Mucosa of stomach (tissue), 1 donor: Measurements from ENCODE around the gene MIA.
"Not testable (repeated sequence)": the region's sequence is repeated elsewhere in the genome, so short reads cannot be mapped to it uniquely, and the experiment has no call there.

ENCODE experiments used
- H3K27me3 ChIP-seq: one replicate; pipeline ENCODE4 v1.7.0; 2013; ENCODE audit warnings: mild to moderate bottlenecking, low read length; ENCODE audit not compliant: control insufficient read depth, insufficient read depth
- H3K36me3 ChIP-seq: one replicate; pipeline ENCODE4 v1.7.0; 2013; ENCODE audit warnings: low read length; ENCODE audit not compliant: control insufficient read depth, insufficient read depth
- H3K4me1 ChIP-seq: one replicate; pipeline ENCODE4 v1.7.0; 2013; ENCODE audit warnings: mild to moderate bottlenecking, low read length; ENCODE audit not compliant: control insufficient read depth, insufficient read depth
- H3K4me3 ChIP-seq: one replicate; pipeline ENCODE4 v1.7.0; 2013; ENCODE audit warnings: low read length
- H3K9ac ChIP-seq: one replicate; pipeline ENCODE4 v1.7.0; 2013; ENCODE audit warnings: mild to moderate bottlenecking, low read length, moderate library complexity
- H3K9me3 ChIP-seq: one replicate; pipeline ENCODE4 v1.7.0; 2013; ENCODE audit warnings: mild to moderate bottlenecking, low read length, moderate library complexity; ENCODE audit not compliant: control insufficient read depth
- donor health status: Pancreatic carcinoma.

The MIA gene

GRCh38 chr19:40774916-40775631, at the start of gene MIA:
Gene MIA, plus strand, starts transcription at chr19:40775521. Its CDS starts 22 bp downstream, at chr19:40775543.
- Histone ChIP-seq H3K9ac (no peak within 1 kb of the TSS), H3K9me3 (no peaks in the 10 kb centered on the region), H3K4me3 (no peak within 1 kb of the TSS)

GRCh38 chr19:40726279-40726678, 49.0 kb upstream of the MIA start:
- H3K4me1 ChIP-seq: peaks cover 6% of the 10 kb centered on the region
- H3K4me3 ChIP-seq: no peak overlapping the region
- no peaks in the 10 kb centered on the region for H3K27me3 ChIP-seq
- H3K9me3 ChIP-seq: no peaks in the 10 kb centered on the region
- H3K36me3 ChIP-seq: peaks cover 4% of the 10 kb centered on the region
- no peak overlapping the region for H3K9ac ChIP-seq

More at GRCh38 chr19:40774916-40775631, at the start of gene MIA:
- Histone ChIP-seq H3K27me3 (no peaks in the 10 kb centered on the region), H3K36me3 (no peaks in the 10 kb centered on the region), H3K4me1 (peaks cover 24% of the 10 kb centered on the region)

DNA sequence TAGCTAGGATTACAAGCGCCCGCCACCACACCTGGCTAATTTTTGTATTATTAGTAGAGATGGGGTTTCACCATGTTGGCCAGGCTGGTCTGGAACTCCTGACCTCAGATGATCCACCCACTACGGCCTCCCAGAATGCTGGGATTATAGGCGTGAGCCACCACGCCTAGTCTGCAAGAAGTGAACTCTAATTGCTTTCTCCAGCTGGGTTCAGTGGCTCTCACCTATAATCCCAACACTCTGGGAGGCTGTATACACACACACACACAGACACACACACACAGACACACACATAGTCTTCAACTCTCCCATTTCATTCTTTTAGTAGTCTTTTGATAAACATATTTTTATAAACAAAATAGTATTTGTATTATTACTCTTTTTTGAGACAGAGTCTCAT, 45.3 kb upstream of the MIA start:
- not testable (repeated sequence) for H3K36me3 ChIP-seq, H3K9me3 ChIP-seq, H3K4me3 ChIP-seq, H3K9ac ChIP-seq, H3K27me3 ChIP-seq, H3K4me1 ChIP-seq

GRCh38 chr19:40732304-40732703, 43.0 kb upstream of the MIA start:
- H3K9me3 ChIP-seq, H3K9ac ChIP-seq, H3K4me3 ChIP-seq, H3K27me3 ChIP-seq: not testable (repeated sequence)
- Histone ChIP-seq H3K4me1 (peaks cover 16% of the 10 kb centered on the region), H3K36me3 (peaks cover 15% of the 10 kb centered on the region)

DNA sequence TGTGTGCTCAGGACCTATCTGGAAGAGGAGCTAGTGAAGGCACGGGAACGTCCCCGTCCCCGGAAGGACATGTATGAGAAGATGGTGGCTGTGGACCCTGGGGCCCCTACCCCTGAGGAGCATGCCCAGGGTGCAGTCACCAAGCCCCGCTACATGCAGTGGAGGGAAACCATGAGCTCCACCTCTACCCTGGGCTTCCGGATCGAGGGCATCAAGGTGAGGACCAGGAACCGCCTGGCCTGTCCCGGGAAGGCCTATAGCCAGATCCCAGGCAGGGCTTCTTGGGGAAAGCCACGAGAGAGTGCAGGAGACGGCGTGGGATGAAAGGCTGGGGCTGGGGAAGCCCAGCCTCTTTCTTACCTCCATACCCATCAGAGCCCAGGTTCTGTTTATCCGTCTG, 42.2 kb upstream of the MIA start:
- Histone ChIP-seq H3K4me1 (peaks cover 16% of the 10 kb centered on the region), H3K9ac (no peak overlapping the region), H3K27me3 (no peaks in the 10 kb centered on the region), H3K4me3 (no peak overlapping the region), H3K9me3 (no peaks in the 10 kb centered on the region), H3K36me3 (peaks cover 19% of the 10 kb centered on the region)

DNA sequence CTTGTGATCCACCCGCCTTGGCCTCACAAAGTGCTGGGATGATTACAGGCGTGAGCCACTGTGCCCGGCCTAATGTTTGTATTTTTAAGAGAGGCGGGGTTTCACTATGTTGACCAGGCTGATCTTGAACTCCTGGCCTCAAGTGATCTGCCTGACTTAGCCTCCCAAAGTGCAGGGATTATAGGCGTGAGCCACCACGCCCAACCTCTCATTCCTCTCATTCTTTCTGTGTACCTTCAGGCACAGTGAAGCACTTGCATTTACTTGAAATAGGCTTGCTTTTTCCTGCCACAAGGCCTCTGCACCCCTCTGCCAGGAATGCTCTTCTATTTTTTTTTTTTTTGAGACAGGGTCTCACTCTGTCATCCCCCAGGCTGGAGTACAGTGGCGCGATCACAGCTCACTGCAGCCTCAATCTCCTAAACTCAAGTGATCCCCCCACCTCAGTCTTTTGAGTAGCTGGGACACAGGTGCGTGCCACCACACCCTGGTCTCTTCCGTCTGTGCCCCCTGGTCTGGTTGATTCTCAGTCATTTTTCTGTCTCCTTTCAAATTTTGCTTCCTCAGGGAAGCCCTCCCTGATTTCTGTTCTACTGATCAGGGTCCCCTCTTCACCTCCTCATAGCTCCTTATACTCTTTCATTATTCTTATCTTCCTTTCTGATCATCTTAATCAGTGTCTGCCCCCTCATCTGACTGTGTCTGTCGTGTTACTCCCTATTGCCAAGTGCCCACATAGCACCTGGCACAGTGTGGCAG, 40.1 kb upstream of the MIA start:
- H3K9ac ChIP-seq: no peak overlapping the region
- H3K36me3 ChIP-seq: peaks cover 19% of the 10 kb centered on the region
- H3K4me1 ChIP-seq: peaks cover 16% of the 10 kb centered on the region
- no peak overlapping the region for H3K4me3 ChIP-seq
- H3K9me3 ChIP-seq: no peaks in the 10 kb centered on the region
- no peaks in the 10 kb centered on the region for H3K27me3 ChIP-seq

DNA sequence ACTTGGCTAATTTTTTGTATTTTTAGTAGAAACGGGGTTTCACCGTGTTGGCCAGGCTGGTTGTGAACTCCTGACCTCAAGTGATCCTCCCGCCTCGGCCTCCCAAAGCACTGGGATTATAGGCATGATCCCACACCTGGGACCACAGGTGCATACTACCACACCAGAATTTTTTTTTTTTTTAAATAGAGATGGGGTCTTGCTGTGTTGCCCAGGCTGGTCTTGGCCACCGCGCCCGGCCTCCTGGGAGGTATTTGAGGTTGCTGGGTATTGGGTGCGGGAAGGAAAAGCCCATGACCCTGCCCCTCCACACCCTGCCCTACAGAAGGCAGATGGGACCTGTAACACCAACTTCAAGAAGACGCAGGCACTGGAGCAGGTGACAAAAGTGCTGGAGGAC, 38.7 kb upstream of the MIA start:
- Histone ChIP-seq H3K9me3 (no peaks in the 10 kb centered on the region), H3K36me3 (peaks cover 14% of the 10 kb centered on the region), H3K4me3 (no peak overlapping the region), H3K9ac (no peak overlapping the region), H3K27me3 (no peaks in the 10 kb centered on the region), H3K4me1 (peaks cover 16% of the 10 kb centered on the region)

DNA sequence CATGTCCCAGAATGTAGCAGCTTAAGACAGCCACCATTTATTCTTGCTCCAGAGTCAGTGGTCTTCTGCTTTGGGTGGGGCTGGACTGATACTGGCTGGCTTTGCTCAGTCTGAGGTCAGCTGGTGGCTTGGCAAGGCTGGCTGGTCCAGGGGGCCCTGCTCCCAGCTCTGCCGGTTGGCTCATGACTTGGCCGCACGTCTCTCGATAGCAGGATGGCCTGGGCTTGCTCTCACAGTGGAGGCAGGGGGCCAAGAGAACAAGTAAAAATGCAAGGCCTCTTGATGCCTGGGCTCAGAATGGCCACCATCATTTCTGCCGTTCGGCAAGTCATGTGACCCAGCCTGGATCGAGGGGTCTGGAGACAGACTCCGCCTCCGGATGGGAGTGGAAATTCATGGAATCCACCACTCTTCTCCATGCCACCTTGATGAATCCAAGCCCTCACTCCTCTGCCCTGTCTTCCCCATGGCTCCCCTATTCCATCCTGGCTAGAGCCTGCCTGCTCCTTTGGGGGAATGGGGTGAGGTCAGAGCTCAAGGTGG, 38.1 kb upstream of the MIA start:
- H3K9me3 ChIP-seq: no peaks in the 10 kb centered on the region
- no peak overlapping the region for H3K9ac ChIP-seq
- peaks cover 14% of the 10 kb centered on the region for H3K36me3 ChIP-seq
- H3K4me1 ChIP-seq: peaks cover 16% of the 10 kb centered on the region
- no peaks in the 10 kb centered on the region for H3K27me3 ChIP-seq
- H3K4me3 ChIP-seq: no peak overlapping the region

DNA sequence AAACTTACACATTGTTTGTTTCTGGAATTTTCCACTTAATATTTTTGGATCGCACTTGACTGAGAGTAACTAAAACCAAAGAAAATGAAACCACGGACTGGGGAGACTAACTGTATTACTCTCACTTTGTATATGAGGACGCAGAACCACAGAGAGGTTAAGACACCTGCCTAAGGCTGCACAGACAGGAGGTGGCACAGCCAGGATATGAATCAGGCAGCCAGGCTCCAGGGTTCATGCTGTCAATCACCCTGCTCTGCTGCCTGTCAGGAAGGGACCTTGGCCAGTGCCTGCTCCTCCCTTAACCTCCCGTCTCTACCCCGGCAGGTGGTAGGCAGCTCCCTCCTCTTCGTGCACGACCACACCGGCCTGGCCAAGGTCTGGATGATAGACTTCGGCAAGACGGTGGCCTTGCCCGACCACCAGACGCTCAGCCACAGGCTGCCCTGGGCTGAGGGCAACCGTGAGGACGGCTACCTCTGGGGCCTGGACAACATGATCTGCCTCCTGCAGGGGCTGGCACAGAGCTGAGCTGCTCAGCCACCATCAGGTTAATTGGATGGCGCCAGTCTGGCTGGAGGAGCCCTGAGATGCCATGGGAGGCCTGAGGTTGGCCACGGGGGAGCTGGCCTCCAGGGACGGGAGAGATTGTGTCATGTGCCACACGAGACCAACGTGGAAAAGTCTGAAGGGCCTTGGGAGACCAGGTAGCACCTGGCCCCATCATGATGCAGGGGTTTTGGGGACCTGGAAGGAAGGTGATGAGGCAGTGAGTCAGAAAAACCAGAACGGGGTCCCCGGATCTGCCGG, 36.1 kb upstream of the MIA start:
- H3K36me3 ChIP-seq: peaks cover 14% of the 10 kb centered on the region
- no peaks in the 10 kb centered on the region for H3K9me3 ChIP-seq
- H3K27me3 ChIP-seq: no peaks in the 10 kb centered on the region
- H3K9ac ChIP-seq: no peak overlapping the region
- no peak overlapping the region for H3K4me3 ChIP-seq
- H3K4me1 ChIP-seq: peaks cover 16% of the 10 kb centered on the region

GRCh38 chr19:40739871-40740703, 35.2 kb upstream of the MIA start:
- peaks cover 15% of the 10 kb centered on the region for H3K4me1 ChIP-seq

GRCh38 chr19:40740747-40741146, 34.6 kb upstream of the MIA start:
- no peak overlapping the region for H3K4me3 ChIP-seq
- peaks cover 9% of the 10 kb centered on the region for H3K4me1 ChIP-seq
- no peaks in the 10 kb centered on the region for H3K9me3 ChIP-seq
- H3K27me3 ChIP-seq: no peaks in the 10 kb centered on the region
- H3K36me3 ChIP-seq: peaks cover 8% of the 10 kb centered on the region
- H3K9ac ChIP-seq: no peak overlapping the region

More at GRCh38 chr19:40739871-40740703, 35.2 kb upstream of the MIA start:
- no peaks in the 10 kb centered on the region for H3K27me3 ChIP-seq
- no peak overlapping the region for H3K9ac ChIP-seq
- H3K9me3 ChIP-seq: no peaks in the 10 kb centered on the region
- H3K36me3 ChIP-seq: peaks cover 14% of the 10 kb centered on the region
- H3K4me3 ChIP-seq: no peak overlapping the region
